HEK293T (cell line): ENCODE results near the gene VIPR2.

Source experiments
- ELF4 ChIP-seq: fragments of 450-650 bp; IDR thresholded peaks from 2 replicates; pipeline ENCODE4 v1.6.1; 2017; ENCODE audit warnings: antibody characterized with exemption
- FOXA1 ChIP-seq: fragments of 450-650 bp; IDR thresholded peaks from 2 replicates; pipeline ENCODE4 v1.6.1; 2016; ENCODE audit warnings: mild to moderate bottlenecking
- SP1 ChIP-seq: fragments of 450-650 bp; IDR thresholded peaks from 2 replicates; pipeline ENCODE4 v1.6.1; 2017

- no peak for TF ChIP-seq SP1
- no peak for TF ChIP-seq FOXA1
- TF ChIP-seq ELF4 = no peak
Observed at GRCh38 chr7:158995514-158995913, 149.2 kb downstream of the VIPR2 start.
